HK-2 (cell line): ENCODE results near the gene GMEB2.
"Not testable (repeated sequence)": the region's sequence is repeated elsewhere in the genome, so short reads cannot be mapped to it uniquely, and the experiment has no call there.

ENCODE experiments used
- DNase-seq: peaks from one replicate; pipeline ENCODE4 v3.0.0-alpha.2; 2018; ENCODE audit not compliant: unreplicated experiment

Gene GMEB2

GRCh38 chr20:63639093-63639975 is 12.4 kb upstream of the GMEB2 start:
- DNase-seq = no peak

GRCh38 chr20:63636752-63637628 is 10.1 kb upstream of the GMEB2 start:
- no peak for DNase-seq

- DNase-seq = peak; percentile 58
Observed at GRCh38 chr20:63635431-63636141, 8.7 kb upstream of the GMEB2 start.

- no peak for DNase-seq
Observed at GRCh38 chr20:63633732-63634131, 6.8 kb upstream of the GMEB2 start.

DNA sequence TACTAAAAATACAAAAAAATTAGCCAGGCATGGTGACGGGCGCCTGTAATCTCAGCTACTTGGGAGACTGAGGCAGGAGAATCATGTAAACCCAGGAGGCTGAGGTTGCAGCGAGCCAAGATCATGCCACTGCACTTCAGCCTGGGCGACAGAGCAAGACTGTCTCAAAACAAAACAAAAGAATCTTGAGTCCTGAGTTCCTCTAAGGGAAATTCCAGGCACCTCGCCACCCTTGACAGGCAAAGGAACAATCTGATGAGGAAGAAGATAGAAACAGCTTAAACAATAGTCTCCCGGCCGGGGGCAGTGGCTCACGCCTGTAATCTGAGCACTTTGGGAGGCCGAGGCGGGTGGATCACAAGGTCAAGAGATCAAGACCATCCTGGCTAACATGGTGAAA is 4.5 kb upstream of the GMEB2 start:
- not testable (repeated sequence) for DNase-seq

- DNase-seq = not testable (repeated sequence)
Observed at GRCh38 chr20:63630956-63631355, 4.1 kb upstream of the GMEB2 start.

GRCh38 chr20:63628246-63628975 is 1.5 kb upstream of the GMEB2 start:
- peak; percentile 88 for DNase-seq

GRCh38 chr20:63627751-63628245 is 897 bp upstream of the GMEB2 start:
- DNase-seq = no peak

GRCh38 chr20:63627129-63627750 is 339 bp upstream of the GMEB2 start:
- DNase-seq = peak; percentile 98

DNA sequence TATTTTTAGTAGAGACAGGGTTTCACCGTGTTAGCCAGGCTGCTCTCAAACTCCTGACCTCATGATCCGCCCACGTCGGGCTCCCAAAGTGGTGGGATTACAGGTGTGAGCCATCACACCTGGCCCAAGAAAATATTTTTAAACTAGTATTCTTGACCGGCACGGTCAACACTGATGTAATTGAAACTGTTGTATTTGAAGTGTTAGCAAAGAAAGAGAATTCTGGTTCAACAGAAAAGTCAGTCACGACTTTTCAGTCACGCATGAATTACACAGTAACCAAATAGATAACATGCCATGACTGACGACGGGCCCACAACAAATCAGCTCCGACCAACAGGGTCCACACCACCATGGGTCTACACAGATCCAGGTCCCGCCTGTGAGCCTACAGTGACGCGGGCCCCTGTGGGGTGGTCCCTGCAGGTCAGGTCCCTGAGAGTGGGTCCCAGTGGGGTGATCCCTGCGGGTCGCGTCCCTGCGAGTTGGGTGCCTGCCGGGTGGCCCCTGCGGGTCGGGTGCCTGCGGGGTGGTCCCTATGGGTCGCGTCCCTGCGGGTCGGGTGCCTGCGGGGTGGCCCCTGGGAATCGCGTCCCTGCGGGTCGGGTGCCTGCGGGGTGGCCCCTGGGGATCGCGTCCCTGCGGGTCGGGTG is 1.0 kb downstream of the GMEB2 start:
- peak; percentile 58 for DNase-seq

GRCh38 chr20:63624486-63624885 is 2.4 kb downstream of the GMEB2 start:
- no peak for DNase-seq

DNA sequence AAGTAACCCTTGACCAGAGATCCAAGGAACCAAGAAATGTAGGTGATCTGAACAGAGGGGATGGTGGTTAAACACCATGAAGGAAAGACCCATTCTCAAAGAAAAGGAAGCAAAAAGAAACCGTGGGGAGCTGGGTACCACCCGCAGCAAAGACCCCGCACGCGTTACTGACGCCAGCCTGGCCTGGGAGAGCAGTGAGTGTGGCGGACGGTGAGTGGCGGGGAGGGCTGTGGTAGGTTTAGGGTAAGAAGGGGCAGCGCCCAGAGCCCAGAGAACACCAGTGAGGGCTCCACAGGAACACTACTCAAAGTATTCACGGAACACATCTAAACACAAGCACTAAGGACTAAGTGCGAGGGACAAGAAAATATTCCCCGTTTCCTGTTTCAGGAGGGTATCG is 4.2 kb downstream of the GMEB2 start:
- DNase-seq = no peak

DNA sequence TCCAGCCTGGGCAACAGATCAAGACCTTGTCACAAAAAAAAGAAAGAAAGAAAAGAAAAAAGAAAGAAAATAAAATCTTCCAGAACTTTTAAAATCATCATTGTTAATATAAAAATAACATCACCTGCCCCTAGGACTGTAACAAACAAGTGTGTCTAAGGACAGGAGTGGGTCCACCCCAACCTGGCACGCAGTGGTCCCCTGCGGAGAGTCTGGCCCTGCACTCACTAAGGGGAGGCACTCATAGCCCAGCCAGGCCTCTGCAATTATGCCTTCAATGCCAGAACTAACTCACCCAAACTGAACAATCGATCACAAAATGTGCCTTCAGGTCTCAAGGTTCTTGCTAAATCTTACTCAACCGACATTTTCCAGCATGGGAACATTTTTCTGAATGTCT is 4.8 kb downstream of the GMEB2 start:
- DNase-seq = no peak

GRCh38 chr20:63620991-63621390 is 5.9 kb downstream of the GMEB2 start:
- no peak for DNase-seq

DNA sequence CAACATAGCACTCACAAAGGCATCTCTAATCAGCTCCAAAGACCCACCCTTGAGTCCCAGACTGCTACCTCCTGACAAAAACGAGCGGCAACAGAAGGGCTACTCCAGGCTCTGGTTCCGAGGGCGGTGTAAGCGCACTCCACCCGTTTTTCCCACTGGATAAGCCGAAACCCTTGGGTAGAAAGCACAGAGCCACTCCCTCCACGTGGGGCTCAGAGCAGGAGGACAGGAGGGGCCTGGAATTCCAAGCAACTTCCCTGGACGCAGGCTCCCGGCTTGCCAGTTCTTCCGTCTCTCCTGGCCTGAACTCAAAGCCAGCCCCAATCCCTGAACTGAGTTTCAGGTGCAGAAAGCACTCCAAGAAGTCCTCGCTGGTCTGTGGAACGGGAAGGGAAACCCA is 7.4 kb downstream of the GMEB2 start:
- no peak for DNase-seq

- no peak for DNase-seq
Observed at GRCh38 chr20:63619086-63619485, 7.8 kb downstream of the GMEB2 start.

GRCh38 chr20:63618291-63618980 is 8.5 kb downstream of the GMEB2 start:
- DNase-seq = no peak

GRCh38 chr20:63617876-63618265 is 9.0 kb downstream of the GMEB2 start:
- no peak for DNase-seq

DNA sequence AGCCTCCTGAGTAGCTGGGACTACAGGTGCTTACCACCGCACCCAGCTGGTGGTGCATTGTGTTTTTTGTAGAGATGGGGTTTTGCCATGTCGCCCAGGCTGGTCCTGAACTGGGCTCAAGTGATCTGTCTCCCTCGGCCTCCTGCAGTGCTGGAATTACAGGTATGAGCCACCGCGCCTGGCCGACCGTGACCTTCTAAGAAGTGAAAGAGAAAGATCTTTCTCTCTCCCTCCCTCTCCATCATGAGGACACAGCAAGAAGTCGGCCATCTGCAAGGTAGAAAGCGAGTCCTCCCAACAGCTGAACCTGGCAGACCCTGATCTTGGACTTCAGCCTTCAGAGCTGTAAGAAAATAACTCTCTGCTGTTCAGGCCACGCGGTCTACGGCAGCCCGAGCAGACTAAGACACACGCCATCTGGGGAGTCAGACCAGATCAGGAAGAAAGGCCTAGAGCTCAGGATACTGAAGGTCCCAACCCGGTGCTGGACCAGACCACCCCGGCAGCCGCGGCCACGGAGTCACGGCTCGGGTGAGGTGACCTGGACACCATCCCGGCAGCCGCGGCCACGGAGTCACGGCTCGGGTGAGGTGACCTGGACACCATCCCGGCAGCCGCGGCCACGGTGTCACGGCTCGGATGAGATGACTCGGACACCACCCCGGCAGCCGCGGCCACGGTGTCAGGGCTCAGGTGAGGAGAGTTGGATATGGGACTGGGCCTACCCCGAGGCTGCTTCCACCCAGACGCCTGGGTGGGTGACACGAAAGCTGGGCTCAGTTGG is 9.6 kb downstream of the GMEB2 start:
- DNase-seq = peak; percentile 32
